ENCODE data around the gene AFF1.

- TF ChIP-seq REST (IDR thresholded peaks at IDR 0.05; ENCODE audit: insufficient read depth in 1 of 2, low read depth in 2 of 2, low read length in 2 of 2), result no peak
- no peak for TF ChIP-seq POLR2AphosphoS5 (IDR thresholded peaks at IDR 0.05; ENCODE audit: low read depth, low read length)
- no peak for TF ChIP-seq SIN3A (IDR thresholded peaks at IDR 0.05; ENCODE audit: borderline replicate concordance, insufficient read depth, low read length)
- no peak for TF ChIP-seq TAF1 (IDR thresholded peaks at IDR 0.05; ENCODE audit: borderline replicate concordance, insufficient read depth, low read length)
Observed at GRCh38 chr4:87068583-87069021, 133.8 kb downstream of the AFF1 start.

Measured in PFSK-1 (cell line).